IPS-18a (cell line): Measurements from ENCODE around the gene ARHGAP15.

Experiments used
- H3K27ac ChIP-seq: one replicate; pipeline ENCODE4 v1.5.1; 2013; ENCODE audit warnings: low read length
- H3K27me3 ChIP-seq: one replicate; pipeline ENCODE4 v1.6.1; 2013; ENCODE audit warnings: mild to moderate bottlenecking, low read length; ENCODE audit not compliant: control insufficient read depth, insufficient read depth
- H3K36me3 ChIP-seq: one replicate; pipeline ENCODE4 v1.6.1; 2013; ENCODE audit warnings: low read depth, low read length; ENCODE audit not compliant: control insufficient read depth
- H3K4me1 ChIP-seq: one replicate; pipeline ENCODE4 v1.6.1; 2013; ENCODE audit warnings: low read depth, low read length; ENCODE audit not compliant: control insufficient read depth
- H3K4me3 ChIP-seq: one replicate; pipeline ENCODE4 v1.5.1; 2013; ENCODE audit warnings: low read length
- H3K9ac ChIP-seq: one replicate; pipeline ENCODE4 v1.6.1; 2013; ENCODE audit warnings: mild to moderate bottlenecking, low read length, moderate library complexity
- H3K9me3 ChIP-seq: one replicate; pipeline ENCODE4 v1.6.1; 2013; ENCODE audit warnings: low read depth, low read length; ENCODE audit not compliant: control insufficient read depth

The ARHGAP15 gene

DNA sequence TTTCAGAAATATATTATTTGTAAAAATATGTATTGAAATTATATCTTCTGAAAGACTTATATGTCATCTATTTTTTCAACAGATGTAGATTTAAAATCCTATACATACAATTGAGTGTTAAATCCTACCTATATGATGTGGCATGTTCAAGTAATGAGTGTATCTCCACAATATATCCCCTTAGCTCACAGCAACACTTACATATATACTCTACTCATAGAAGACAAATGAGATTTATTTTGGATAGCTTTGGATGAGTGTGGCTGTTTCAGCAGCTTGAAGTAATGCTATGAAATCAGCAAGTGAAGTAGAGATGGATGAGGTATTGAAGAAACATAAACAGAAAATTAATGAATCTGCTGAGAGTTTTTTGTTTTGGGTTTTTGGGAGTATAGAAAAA, 263.1 kb downstream of the ARHGAP15 start:
- Histone ChIP-seq H3K4me3 (no peak overlapping the region), H3K36me3 (no peaks in the 10 kb centered on the region), H3K9ac (no peak overlapping the region), H3K4me1 (peaks cover 7% of the 10 kb centered on the region), H3K27me3 (no peaks in the 10 kb centered on the region), H3K9me3 (no peaks in the 10 kb centered on the region), H3K27ac (no peak overlapping the region)

DNA sequence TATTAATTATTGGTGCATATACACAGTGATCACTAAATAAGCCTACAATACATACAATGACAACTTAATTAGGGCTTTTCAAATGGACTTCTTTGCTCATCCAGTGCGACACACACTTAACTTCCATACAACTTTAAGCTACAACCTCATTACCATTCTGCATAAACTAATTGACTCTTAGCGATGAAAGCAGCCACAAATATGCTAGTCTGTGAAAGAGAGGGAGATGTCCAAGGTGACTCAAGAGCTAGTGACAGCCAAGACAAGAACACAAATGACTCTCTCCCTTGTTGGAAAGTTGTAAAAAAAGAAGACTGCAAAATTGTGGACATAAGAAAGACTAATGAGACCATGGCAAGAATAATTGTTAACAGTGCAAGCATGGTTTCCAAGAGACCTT, 264.8 kb downstream of the ARHGAP15 start:
- H3K36me3 ChIP-seq: no peaks in the 10 kb centered on the region
- H3K27ac ChIP-seq: no peak overlapping the region
- H3K27me3 ChIP-seq: no peaks in the 10 kb centered on the region
- no peak overlapping the region for H3K4me3 ChIP-seq
- H3K4me1 ChIP-seq: peaks cover 7% of the 10 kb centered on the region
- no peaks in the 10 kb centered on the region for H3K9me3 ChIP-seq
- no peak overlapping the region for H3K9ac ChIP-seq

DNA sequence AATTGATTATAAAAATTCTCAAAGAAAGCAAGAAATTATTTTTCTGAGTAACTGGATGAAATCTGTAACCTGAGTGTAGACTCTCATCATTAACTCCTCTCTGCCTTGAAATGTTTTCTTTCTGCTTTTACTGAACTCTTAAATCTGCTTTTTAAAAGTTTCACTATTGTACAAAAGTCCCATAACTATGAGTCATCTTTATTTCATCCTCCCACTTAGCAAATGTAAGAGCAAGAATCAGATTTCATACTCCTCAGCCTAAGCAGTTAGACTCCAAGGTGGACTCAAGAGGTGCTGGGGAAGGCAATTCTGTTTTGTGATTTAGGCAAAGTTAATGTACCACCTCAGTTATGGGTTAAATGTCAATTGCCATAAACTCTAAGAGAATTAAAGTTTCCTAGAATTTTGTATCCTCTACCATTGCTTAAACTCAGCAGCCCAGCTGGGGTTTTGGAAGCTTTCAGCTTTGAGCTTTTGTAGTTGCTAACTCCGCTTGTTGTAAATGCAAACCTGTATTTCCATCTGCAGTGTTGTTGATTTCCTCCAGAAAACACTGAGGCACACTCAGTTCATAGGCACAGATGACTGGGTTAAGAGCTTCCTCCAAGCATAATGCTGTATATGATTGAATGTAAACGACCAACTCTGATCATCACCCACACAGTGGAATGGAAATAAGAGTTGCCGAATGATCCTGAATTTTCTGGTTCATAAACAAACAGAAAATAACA, 268.8 kb downstream of the ARHGAP15 start:
- no peaks in the 10 kb centered on the region for H3K27me3 ChIP-seq
- no peaks in the 10 kb centered on the region for H3K9me3 ChIP-seq
- H3K4me3 ChIP-seq: no peak overlapping the region
- no peaks in the 10 kb centered on the region for H3K4me1 ChIP-seq
- H3K36me3 ChIP-seq: no peaks in the 10 kb centered on the region
- no peak overlapping the region for H3K9ac ChIP-seq
- no peak overlapping the region for H3K27ac ChIP-seq

DNA sequence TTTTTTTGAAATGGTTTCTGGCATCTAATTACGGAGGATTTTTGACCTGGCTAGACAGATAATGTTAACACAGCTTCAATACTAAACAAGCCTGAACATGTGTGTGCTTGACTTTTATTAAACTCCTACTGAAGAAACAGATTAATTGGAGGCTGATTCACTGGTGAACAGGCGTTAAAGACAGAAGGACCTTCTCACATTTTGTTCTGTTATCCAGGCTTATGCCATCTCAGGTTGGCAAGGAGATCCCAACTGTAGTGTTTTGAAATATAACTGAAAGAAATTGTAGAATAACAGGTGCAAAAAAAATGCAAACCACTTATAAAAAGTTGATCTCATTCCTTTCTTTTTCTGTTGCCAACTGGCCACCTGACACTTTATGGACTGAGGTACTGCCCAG, 269.6 kb downstream of the ARHGAP15 start:
- H3K4me3 ChIP-seq: no peak overlapping the region
- no peak overlapping the region for H3K9ac ChIP-seq
- H3K9me3 ChIP-seq: no peaks in the 10 kb centered on the region
- no peaks in the 10 kb centered on the region for H3K36me3 ChIP-seq
- no peaks in the 10 kb centered on the region for H3K4me1 ChIP-seq
- H3K27me3 ChIP-seq: no peaks in the 10 kb centered on the region
- H3K27ac ChIP-seq: no peak overlapping the region

DNA sequence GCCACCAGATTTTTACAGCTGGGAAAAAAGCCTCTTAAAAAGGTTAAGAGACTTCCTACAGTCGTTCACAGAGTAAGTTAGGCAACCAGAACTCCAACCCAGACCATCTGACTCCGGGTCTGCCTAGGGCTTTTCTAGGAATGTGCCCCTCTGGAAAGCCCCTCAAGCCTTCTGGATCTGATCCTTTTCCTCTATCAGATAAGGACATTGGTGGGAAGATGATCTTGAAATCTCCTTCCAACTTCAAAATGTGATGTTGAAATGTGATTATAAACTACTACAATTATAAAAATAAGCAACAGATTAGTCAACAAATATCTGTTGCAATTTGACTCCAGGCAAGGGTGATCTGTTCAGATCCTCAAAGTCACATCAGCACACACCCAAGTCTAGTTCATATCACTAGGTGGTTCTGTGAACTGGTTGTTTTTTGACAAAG, 270.4 kb downstream of the ARHGAP15 start:
- H3K9me3 ChIP-seq: no peaks in the 10 kb centered on the region

DNA sequence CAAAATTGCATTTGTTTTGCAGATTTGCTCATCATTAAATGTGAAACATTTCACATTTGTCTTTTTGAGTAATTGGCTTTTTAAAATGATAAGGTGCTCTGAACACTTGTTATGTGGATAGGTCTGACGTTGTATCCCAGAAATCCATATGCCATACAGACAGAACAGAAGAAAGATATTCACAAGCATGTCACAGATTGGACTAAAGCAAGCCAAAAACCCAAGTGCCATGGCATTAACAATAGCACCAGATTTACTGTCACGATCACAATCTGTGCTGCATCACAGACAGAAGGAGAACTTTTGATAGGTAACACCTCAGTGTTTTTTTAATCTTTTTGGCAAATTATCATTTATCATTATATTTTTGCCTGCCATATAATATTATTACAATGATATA, 272.6 kb downstream of the ARHGAP15 start:
- Histone ChIP-seq H3K4me3 (no peak overlapping the region), H3K36me3 (no peaks in the 10 kb centered on the region), H3K9me3 (no peaks in the 10 kb centered on the region), H3K9ac (no peak overlapping the region), H3K4me1 (no peaks in the 10 kb centered on the region), H3K27me3 (no peaks in the 10 kb centered on the region), H3K27ac (no peak overlapping the region)

More for the DNA sequence above, 270.4 kb downstream of the ARHGAP15 start:
- H3K4me1 ChIP-seq: no peaks in the 10 kb centered on the region
- no peaks in the 10 kb centered on the region for H3K36me3 ChIP-seq
- H3K4me3 ChIP-seq: no peak overlapping the region
- no peak overlapping the region for H3K27ac ChIP-seq
- no peak overlapping the region for H3K9ac ChIP-seq
- H3K27me3 ChIP-seq: no peaks in the 10 kb centered on the region

DNA sequence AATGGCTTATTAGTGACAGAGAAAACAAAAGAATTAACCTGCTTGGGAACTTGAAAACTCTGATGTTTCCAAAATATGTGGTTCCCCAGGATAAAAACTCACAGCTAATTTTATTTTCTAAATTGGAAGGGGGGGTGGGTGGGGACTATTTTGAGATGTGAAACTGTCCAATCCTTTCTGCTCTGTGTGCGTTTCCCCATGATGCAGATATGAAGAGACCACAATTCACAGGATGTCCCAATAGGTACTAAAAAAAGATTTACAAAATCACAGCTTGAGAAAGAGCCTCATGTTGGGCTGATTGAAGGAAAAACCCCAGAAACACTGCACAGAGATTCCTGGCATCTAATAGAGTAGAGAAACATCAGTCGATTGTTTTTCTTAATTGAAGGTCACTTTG, 273.2 kb downstream of the ARHGAP15 start:
- Histone ChIP-seq H3K4me1 (no peaks in the 10 kb centered on the region), H3K36me3 (no peaks in the 10 kb centered on the region), H3K27ac (no peak overlapping the region), H3K9me3 (no peaks in the 10 kb centered on the region), H3K4me3 (no peak overlapping the region), H3K9ac (no peak overlapping the region), H3K27me3 (no peaks in the 10 kb centered on the region)

DNA sequence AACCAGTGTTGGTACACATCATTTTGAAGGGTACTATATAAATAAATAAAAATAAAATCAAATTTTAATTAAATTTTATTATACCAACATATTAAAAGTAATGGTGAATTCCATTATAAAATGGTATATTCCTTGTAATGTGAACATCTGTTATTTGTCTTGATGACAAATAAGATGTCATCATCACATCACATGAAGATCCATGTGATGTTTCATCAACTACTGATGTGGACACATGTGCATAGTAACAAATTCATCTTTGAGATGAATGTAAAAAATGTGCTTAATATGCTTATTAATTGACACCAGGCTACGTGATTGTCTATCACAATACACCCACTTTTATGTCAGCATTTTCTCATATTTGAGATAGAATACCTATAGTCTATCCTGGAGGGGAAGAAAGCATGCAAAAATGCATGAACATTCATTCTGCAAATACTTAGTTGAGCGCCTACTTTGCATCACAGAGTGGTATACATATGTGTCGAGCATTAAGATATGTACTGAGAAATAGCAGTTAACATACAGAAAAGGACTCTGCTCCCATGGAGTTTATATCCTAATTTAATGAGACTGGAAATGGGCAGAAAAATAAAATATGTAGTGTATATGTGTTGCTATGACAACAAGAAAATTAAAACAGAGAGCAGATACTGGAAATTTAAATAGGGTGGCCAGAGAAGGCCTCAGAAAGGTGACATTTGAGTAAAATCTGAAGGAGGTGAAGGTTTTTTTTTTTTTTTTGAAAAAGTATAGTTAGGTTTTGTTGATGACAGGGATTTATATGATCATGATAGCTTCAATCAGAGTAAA, 281.1 kb downstream of the ARHGAP15 start:
- Histone ChIP-seq H3K4me3 (no peak overlapping the region), H3K36me3 (no peaks in the 10 kb centered on the region), H3K9ac (no peak overlapping the region), H3K4me1 (no peaks in the 10 kb centered on the region), H3K27me3 (no peaks in the 10 kb centered on the region), H3K27ac (no peak overlapping the region), H3K9me3 (no peaks in the 10 kb centered on the region)

DNA sequence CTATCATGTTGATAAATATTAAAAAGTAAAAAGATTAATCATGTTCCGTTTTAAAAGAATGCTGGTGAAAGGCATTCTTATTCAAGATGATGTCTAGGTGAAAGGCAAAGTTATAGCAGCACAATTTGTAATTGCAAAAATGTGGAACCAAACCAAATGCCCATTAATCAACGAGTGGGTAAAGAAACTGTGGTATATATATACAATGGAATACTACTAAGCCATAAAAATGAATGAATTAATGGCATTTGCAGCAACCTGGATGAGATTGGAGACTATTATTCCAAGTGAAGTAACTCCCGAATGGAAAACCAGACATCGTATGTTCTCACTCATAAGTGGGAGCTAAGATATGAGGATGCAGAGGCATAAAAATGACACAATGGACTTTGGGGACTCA, 286.4 kb downstream of the ARHGAP15 start:
- Histone ChIP-seq H3K9me3 (no peaks in the 10 kb centered on the region), H3K4me3 (no peak overlapping the region), H3K4me1 (no peaks in the 10 kb centered on the region), H3K9ac (no peak overlapping the region), H3K27me3 (no peaks in the 10 kb centered on the region), H3K27ac (no peak overlapping the region), H3K36me3 (no peaks in the 10 kb centered on the region)

DNA sequence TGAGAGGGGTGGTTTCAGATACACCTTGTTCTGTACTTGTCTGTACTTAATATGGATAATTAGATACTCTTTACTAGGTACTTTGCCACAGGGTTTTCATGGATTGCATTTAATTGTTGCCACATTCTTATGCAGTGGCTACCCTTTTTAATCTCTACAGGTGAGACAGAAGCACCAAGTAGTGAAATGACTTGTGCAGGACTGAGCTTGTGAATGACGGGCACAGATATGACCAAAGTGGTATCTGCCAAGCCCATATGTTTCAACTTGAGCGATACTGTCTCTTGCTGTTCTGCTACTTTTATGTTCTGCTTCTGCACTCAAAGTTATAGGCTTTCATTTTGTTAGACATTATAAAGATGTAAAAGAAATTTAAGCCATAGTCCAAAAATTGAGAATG, 288.2 kb downstream of the ARHGAP15 start:
- Histone ChIP-seq H3K9ac (no peak overlapping the region), H3K4me1 (no peaks in the 10 kb centered on the region), H3K4me3 (no peak overlapping the region), H3K36me3 (no peaks in the 10 kb centered on the region), H3K27ac (no peak overlapping the region), H3K27me3 (no peaks in the 10 kb centered on the region), H3K9me3 (no peaks in the 10 kb centered on the region)

DNA sequence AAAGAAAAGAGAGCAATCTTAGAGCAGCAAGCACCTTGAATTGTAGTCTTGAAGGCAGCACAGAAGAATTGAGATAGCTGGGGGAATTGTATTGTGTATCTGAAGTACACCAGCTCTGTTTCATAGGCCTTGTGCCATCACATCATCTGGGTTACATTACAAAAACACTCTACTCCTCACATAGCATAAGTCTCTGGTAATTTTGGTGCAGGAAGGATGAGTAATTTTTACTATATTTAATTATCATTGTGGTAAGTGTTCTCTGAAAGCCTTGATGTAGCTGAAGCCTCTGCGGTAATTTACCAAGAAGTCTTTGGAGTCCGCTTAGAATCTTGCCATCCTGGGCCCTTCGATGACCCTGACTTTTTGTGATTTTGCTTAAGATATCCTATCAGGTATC, 291.1 kb downstream of the ARHGAP15 start:
- no peaks in the 10 kb centered on the region for H3K4me1 ChIP-seq
- H3K9ac ChIP-seq: no peak overlapping the region
- no peaks in the 10 kb centered on the region for H3K27me3 ChIP-seq
- no peak overlapping the region for H3K27ac ChIP-seq
- H3K9me3 ChIP-seq: no peaks in the 10 kb centered on the region
- H3K36me3 ChIP-seq: no peaks in the 10 kb centered on the region
- H3K4me3 ChIP-seq: no peak overlapping the region

DNA sequence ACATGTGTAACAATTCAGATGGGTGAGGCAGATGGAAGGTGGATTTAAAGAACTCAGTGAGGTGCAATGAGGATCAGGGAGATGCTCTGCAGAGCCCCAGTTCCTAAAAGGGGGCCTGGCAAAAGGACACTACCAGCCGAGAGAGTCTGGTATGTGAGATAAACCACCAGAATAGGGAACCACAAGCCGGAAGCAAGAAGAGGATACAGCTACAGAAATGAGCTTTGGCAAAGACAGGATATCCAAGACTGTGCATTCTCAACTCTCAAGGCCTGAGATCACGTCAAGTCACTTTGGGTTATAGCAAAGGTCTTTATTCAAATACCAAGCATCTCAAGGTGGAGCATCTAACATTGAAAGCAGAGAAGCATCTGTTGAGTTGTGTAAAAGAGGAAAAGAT, 293.5 kb downstream of the ARHGAP15 start:
- no peaks in the 10 kb centered on the region for H3K27me3 ChIP-seq
- H3K36me3 ChIP-seq: no peaks in the 10 kb centered on the region
- H3K4me3 ChIP-seq: no peak overlapping the region
- H3K27ac ChIP-seq: no peak overlapping the region
- no peaks in the 10 kb centered on the region for H3K4me1 ChIP-seq
- H3K9ac ChIP-seq: no peak overlapping the region
- no peaks in the 10 kb centered on the region for H3K9me3 ChIP-seq
